Hepatocyte (in vitro differentiated cells): Measurements from ENCODE around the gene EXOC6. TPM values are rescaled to one million over a fixed set of nuclear protein-coding genes. Genes with fewer than 3 reads are reported as not detected.

ENCODE experiments used
- DNase-seq: peaks from one replicate; pipeline ENCODE4 v3.0.0-alpha.2; 2016; ENCODE audit warnings: low spot score
- H2AFZ ChIP-seq: fragments of 200-600 bp; sonication (generic); 2 replicates; pipeline ENCODE4 v1.6.0; 2016; ENCODE audit warnings: antibody characterized with exemption, mild to moderate bottlenecking
- H3K27ac ChIP-seq: fragments of 200-600 bp; sonication (generic); 2 replicates; pipeline ENCODE4 v1.5.1; 2016; ENCODE audit warnings: mild to moderate bottlenecking
- H3K27me3 ChIP-seq: fragments of 200-600 bp; sonication (generic); 2 replicates; pipeline ENCODE4 v1.6.1; 2016
- H3K36me3 ChIP-seq: fragments of 200-600 bp; sonication (generic); replicated peaks from 2 replicates; pipeline ENCODE4 v1.5.1; 2016; ENCODE audit warnings: low read depth; ENCODE audit not compliant: insufficient read depth
- H3K4me1 ChIP-seq: fragments of 200-600 bp; sonication (generic); 2 replicates; pipeline ENCODE4 v1.5.1; 2016; ENCODE audit warnings: mild to moderate bottlenecking, moderate library complexity; ENCODE audit not compliant: insufficient read depth
- H3K4me2 ChIP-seq: fragments of 200-600 bp; sonication (generic); 2 replicates; pipeline ENCODE4 v1.6.0; 2016
- H3K4me3 ChIP-seq: fragments of 200-600 bp; sonication (generic); 2 replicates; pipeline ENCODE4 v1.5.1; 2016; ENCODE audit warnings: mild to moderate bottlenecking
- H3K79me2 ChIP-seq: fragments of 200-600 bp; sonication (generic); 2 replicates; pipeline ENCODE4 v1.6.0; 2017; ENCODE audit warnings: mild to moderate bottlenecking
- H3K9me2 ChIP-seq: fragments of 200-600 bp; sonication (generic); replicated peaks from 2 replicates; pipeline ENCODE4 v1.6.0; 2017; ENCODE audit warnings: mild to moderate bottlenecking; ENCODE audit not compliant: insufficient read depth
- H3K9me3 ChIP-seq: fragments of 200-600 bp; sonication (generic); 2 replicates; pipeline ENCODE4 v1.5.1; 2016; ENCODE audit warnings: low read depth, mild to moderate bottlenecking
- H4K20me1 ChIP-seq: fragments of 200-600 bp; sonication (generic); 2 replicates; pipeline ENCODE4 v1.6.0; 2016; ENCODE audit warnings: mild to moderate bottlenecking; ENCODE audit not compliant: insufficient read depth, poor library complexity, severe bottlenecking
- EZH2 ChIP-seq: fragments of 200-600 bp; sonication (generic); IDR thresholded peaks from 2 replicates; pipeline ENCODE4 v1.6.1; 2016; ENCODE audit warnings: antibody characterized with exemption, mild to moderate bottlenecking, borderline replicate concordance
- EZH2phosphoT487 ChIP-seq: fragments of 200-600 bp; sonication (generic); IDR thresholded peaks from one replicate; pipeline ENCODE4 v1.6.1; 2018; ENCODE audit warnings: antibody characterized with exemption, mild to moderate bottlenecking, low read depth, moderate library complexity; ENCODE audit not compliant: unreplicated experiment, severe bottlenecking
- WGBS: methylation state at CpG from one replicate; pipeline ENCODE4 v1.1.6; 2016; ENCODE audit warnings: low lambda C conversion rate; ENCODE audit errors: missing lambda C conversion rate; 5-methylcytosine and 5-hydroxymethylcytosine counted together
- polyA plus RNA-seq: library from polyadenylated mRNA; unstranded; fragments of >200 nt; fragmentation: Nextera tagmentation; extraction: Ambion mirVana; gene quantifications from 2 replicates; pipeline ENCODE4 v1.2.1, GENCODE V29; 2016
- total RNA-seq: library from RNA; depleted of rRNA; stranded (reverse); fragments of >200 nt; gene quantifications from 2 replicates; pipeline ENCODE4 v1.2.3, GENCODE V29; 2014
- TF ChIP-seq, protein P1 (sequence below): fragments of 200-600 bp; sonication (generic); IDR thresholded peaks from 2 replicates; pipeline ENCODE4 v1.5.1; 2016; ENCODE audit warnings: antibody characterized with exemption, mild to moderate bottlenecking; ENCODE audit not compliant: poor library complexity

Gene EXOC6
- total and polyA plus RNA-seq, 2 experiments from 2014 or later: 5.8 to 11.7 TPM

DNA sequence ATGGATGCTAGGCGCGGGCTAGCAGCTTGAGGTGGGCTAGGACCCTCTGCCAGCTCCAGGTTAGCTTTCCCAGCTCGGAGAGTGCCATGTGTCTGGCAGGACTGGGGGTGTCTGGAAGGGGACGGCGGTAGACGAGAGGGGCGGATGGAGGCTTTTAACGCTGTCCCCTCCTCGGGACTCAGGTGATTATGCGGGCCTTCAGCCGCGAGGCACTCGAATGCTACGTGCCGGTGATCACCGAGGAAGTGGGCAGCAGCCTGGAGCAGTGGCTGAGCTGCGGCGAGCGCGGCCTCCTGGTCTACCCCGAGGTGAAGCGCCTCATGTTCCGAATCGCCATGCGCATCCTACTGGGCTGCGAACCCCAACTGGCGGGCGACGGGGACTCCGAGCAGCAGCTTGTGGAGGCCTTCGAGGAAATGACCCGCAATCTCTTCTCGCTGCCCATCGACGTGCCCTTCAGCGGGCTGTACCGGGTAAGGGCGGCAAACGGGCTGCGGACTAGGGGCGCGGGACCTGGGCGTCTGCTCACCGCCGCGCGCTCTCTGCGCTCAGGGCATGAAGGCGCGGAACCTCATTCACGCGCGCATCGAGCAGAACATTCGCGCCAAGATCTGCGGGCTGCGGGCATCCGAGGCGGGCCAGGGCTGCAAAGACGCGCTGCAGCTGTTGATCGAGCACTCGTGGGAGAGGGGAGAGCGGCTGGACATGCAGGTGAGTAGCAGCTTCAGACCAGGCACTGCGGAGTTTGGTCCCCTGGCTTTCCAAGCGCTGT, 226.5 kb downstream of the EXOC6 start:
- H3K4me3 ChIP-seq: no peak overlapping the region

DNA sequence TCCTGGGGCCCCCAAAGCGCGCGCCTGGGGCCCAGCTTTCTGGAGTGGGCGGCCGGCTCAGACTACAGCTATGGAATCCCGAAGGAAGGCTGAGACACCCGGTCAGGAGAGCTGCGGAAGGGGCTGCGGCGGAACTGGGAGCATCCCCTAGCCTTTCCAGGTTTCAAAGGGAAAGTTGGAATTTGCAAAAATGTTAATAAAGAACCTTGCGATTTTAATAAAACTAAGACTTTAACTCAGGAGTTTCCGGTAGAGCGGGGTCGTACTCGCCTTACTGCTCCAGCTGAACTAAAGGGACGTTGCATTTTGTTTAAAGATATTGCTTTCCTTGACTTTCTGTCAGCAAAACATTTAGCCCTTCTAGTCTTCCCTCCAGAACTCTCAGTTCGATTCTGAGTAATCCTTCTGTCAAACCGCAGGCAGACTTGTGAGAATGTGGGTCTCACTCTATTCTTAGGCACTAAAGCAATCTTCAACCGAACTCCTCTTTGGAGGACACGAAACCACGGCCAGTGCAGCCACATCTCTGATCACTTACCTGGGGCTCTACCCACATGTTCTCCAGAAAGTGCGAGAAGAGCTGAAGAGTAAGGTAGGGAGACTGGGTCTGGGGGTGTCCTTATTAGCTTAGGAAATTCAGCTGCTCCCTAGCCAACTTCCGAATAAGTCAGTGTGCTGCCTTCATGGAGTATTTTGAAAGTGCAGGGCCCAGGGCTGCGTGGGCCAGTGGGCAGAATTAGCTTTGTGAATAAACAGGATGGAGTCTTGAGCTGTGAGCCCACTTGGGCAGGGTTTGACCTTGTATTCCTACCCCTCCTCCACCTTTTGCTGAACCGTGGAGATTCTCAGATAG, 227.3 kb downstream of the EXOC6 start:
- H3K79me2 ChIP-seq: no peaks in the 10 kb centered on the region
- peak overlapping the region; percentile 97 for H3K4me2 ChIP-seq
- TF ChIP-seq EZH2phosphoT487: peak; percentile 40
- peak; percentile 38 for TF ChIP-seq EZH2
- TF ChIP-seq, protein P1, sequence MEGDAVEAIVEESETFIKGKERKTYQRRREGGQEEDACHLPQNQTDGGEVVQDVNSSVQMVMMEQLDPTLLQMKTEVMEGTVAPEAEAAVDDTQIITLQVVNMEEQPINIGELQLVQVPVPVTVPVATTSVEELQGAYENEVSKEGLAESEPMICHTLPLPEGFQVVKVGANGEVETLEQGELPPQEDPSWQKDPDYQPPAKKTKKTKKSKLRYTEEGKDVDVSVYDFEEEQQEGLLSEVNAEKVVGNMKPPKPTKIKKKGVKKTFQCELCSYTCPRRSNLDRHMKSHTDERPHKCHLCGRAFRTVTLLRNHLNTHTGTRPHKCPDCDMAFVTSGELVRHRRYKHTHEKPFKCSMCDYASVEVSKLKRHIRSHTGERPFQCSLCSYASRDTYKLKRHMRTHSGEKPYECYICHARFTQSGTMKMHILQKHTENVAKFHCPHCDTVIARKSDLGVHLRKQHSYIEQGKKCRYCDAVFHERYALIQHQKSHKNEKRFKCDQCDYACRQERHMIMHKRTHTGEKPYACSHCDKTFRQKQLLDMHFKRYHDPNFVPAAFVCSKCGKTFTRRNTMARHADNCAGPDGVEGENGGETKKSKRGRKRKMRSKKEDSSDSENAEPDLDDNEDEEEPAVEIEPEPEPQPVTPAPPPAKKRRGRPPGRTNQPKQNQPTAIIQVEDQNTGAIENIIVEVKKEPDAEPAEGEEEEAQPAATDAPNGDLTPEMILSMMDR: no peak
- no peaks in the 10 kb centered on the region for H3K9me2 ChIP-seq
- no peak for DNase-seq
- H3K4me1 ChIP-seq: peaks cover 33% of the 10 kb centered on the region
- H4K20me1 ChIP-seq: no peaks in the 10 kb centered on the region
- H3K4me3 ChIP-seq: no peak overlapping the region
- H3K9me3 ChIP-seq: no peaks in the 10 kb centered on the region
- H3K36me3 ChIP-seq: no peaks in the 10 kb centered on the region
- H3K27me3 ChIP-seq: peaks cover 63% of the 10 kb centered on the region
- H2AFZ ChIP-seq: no peak overlapping the region
- no peak overlapping the region for H3K27ac ChIP-seq
- WGBS: 23% methylated on average over 25 of the region's 25 CpGs

More for the DNA sequence above, 226.5 kb downstream of the EXOC6 start:
- no peaks in the 10 kb centered on the region for H4K20me1 ChIP-seq
- DNase-seq: no peak
- peaks cover 71% of the 10 kb centered on the region for H3K27me3 ChIP-seq
- H3K27ac ChIP-seq: no peak overlapping the region
- no peaks in the 10 kb centered on the region for H3K9me3 ChIP-seq
- peaks cover 33% of the 10 kb centered on the region for H3K4me1 ChIP-seq
- 5% methylated on average over 64 of the region's 67 CpGs for WGBS
- H3K79me2 ChIP-seq: no peaks in the 10 kb centered on the region
- TF ChIP-seq EZH2: peak; percentile 83
- TF ChIP-seq EZH2phosphoT487: peak; percentile 6
- TF ChIP-seq, protein P1: no peak
- H3K9me2 ChIP-seq: no peaks in the 10 kb centered on the region
- no peaks in the 10 kb centered on the region for H3K36me3 ChIP-seq
- no peak overlapping the region for H2AFZ ChIP-seq
- peak overlapping the region; percentile 97 for H3K4me2 ChIP-seq

DNA sequence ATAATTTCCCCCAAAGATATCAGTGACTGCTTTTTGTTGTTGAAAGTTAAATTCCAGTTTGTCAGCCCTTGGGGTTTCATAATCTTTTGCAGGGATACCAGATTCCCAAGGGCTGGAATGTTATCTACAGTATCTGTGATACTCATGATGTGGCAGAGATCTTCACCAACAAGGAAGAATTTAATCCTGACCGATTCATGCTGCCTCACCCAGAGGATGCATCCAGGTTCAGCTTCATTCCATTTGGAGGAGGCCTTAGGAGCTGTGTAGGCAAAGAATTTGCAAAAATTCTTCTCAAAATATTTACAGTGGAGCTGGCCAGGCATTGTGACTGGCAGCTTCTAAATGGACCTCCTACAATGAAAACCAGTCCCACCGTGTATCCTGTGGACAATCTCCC, 228.6 kb downstream of the EXOC6 start:
- no peak overlapping the region for H3K4me3 ChIP-seq
- no peaks in the 10 kb centered on the region for H3K9me2 ChIP-seq
- H3K27ac ChIP-seq: no peak overlapping the region
- no peak overlapping the region for H2AFZ ChIP-seq
- peaks cover 30% of the 10 kb centered on the region for H3K4me1 ChIP-seq
- TF ChIP-seq, protein P1: no peak
- TF ChIP-seq EZH2 (no peak), EZH2phosphoT487 (no peak)
- no peaks in the 10 kb centered on the region for H3K9me3 ChIP-seq
- H3K27me3 ChIP-seq: peaks cover 54% of the 10 kb centered on the region
- no peaks in the 10 kb centered on the region for H3K36me3 ChIP-seq
- H4K20me1 ChIP-seq: no peaks in the 10 kb centered on the region
- WGBS: 26% methylated on average over 2 of the region's 2 CpGs
- no peak for DNase-seq
- H3K4me2 ChIP-seq: no peak overlapping the region
- H3K79me2 ChIP-seq: no peaks in the 10 kb centered on the region
